ENCODE measurements around the gene MCF2L. TPM values are rescaled to one million over a fixed set of nuclear protein-coding genes. Genes with fewer than 3 reads are reported as not detected.
A peak's percentile ranks its signal among the peaks of the same experiment; 100 is the strongest.

The MCF2L gene
- total RNA-seq, 3 donors from 2014 or later = 33.4 to 77.3 (median 38.6) TPM

DNA sequence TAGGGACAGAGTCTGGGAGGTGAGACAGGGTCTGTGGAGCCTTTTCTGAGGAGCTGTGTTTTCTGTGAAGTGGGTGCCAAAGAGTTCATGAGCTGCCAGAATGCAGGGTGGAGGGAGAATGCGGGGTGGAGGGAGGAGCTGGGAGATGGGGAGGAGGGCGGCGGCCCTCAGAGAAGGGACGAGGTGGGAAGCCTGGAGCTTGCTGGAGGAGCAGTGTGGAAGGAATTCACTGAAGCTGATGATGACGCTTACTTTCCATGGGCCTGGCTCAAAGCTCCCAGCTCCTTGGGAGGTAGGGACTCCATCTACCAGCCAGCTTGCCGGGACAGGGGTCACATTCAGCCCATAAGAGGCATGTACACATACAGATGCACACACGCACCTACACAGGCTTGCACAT lies 62.5 kb downstream of the MCF2L start:
- H3K4me1 ChIP-seq = no peaks in the 10 kb centered on the region
- H3K4me3 ChIP-seq = no peak overlapping the region
- H3K27me3 ChIP-seq = no peaks in the 10 kb centered on the region
- intact Hi-C loops (cut with DNase I; ENCODE audit: low total_unique reads) = no loop called here
- TF ChIP-seq, protein P1, sequence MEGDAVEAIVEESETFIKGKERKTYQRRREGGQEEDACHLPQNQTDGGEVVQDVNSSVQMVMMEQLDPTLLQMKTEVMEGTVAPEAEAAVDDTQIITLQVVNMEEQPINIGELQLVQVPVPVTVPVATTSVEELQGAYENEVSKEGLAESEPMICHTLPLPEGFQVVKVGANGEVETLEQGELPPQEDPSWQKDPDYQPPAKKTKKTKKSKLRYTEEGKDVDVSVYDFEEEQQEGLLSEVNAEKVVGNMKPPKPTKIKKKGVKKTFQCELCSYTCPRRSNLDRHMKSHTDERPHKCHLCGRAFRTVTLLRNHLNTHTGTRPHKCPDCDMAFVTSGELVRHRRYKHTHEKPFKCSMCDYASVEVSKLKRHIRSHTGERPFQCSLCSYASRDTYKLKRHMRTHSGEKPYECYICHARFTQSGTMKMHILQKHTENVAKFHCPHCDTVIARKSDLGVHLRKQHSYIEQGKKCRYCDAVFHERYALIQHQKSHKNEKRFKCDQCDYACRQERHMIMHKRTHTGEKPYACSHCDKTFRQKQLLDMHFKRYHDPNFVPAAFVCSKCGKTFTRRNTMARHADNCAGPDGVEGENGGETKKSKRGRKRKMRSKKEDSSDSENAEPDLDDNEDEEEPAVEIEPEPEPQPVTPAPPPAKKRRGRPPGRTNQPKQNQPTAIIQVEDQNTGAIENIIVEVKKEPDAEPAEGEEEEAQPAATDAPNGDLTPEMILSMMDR (IDR thresholded peaks at IDR 0.05) = no peak
- TF ChIP-seq POLR2AphosphoS5 (IDR thresholded peaks at IDR 0.05) = no peak
- TF ChIP-seq POLR2A (IDR thresholded peaks at IDR 0.05) = no peak
- no peaks in the 10 kb centered on the region for H3K9me3 ChIP-seq
- no peaks in the 10 kb centered on the region for H3K36me3 ChIP-seq
- no peak overlapping the region for H3K27ac ChIP-seq
- DNase-seq (ENCODE audit: low spot score in 2 of 2) = no peak

GRCh38 chr13:113032291-113032690 lies 63.3 kb downstream of the MCF2L start:
- intact Hi-C loops (cut with DNase I; ENCODE audit: low total_unique reads) = no loop called here
- no peak for DNase-seq (ENCODE audit: low spot score in 2 of 2)

GRCh38 chr13:113033054-113033850 lies 64.2 kb downstream of the MCF2L start:
- TF ChIP-seq POLR2A (IDR thresholded peaks at IDR 0.05) (no peak), POLR2AphosphoS5 (IDR thresholded peaks at IDR 0.05) (no peak)
- TF ChIP-seq, protein P1 (IDR thresholded peaks at IDR 0.05) = no peak

More at GRCh38 chr13:113032291-113032690, 63.3 kb downstream of the MCF2L start:
- Histone ChIP-seq H3K4me3 (no peak overlapping the region), H3K4me1 (no peaks in the 10 kb centered on the region), H3K36me3 (no peaks in the 10 kb centered on the region), H3K9me3 (no peaks in the 10 kb centered on the region), H3K27me3 (no peaks in the 10 kb centered on the region), H3K27ac (no peak overlapping the region)
- TF ChIP-seq POLR2A (IDR thresholded peaks at IDR 0.05) (no peak), POLR2AphosphoS5 (IDR thresholded peaks at IDR 0.05) (no peak)
- TF ChIP-seq, protein P1 (IDR thresholded peaks at IDR 0.05) = no peak

GRCh38 chr13:113034451-113035212 lies 65.6 kb downstream of the MCF2L start:
- H3K4me3 ChIP-seq = no peak overlapping the region
- H3K27ac ChIP-seq = no peak overlapping the region
- intact Hi-C loops (cut with DNase I; ENCODE audit: low total_unique reads) = no loop called here
- DNase-seq (ENCODE audit: low spot score in 2 of 2) = no peak
- no peaks in the 10 kb centered on the region for H3K4me1 ChIP-seq
- no peaks in the 10 kb centered on the region for H3K36me3 ChIP-seq
- TF ChIP-seq, protein P1 (IDR thresholded peaks at IDR 0.05) = peak; percentile 57 to 71 (median 60)
- no peak for TF ChIP-seq POLR2AphosphoS5 (IDR thresholded peaks at IDR 0.05)
- no peaks in the 10 kb centered on the region for H3K27me3 ChIP-seq
- H3K9me3 ChIP-seq = no peaks in the 10 kb centered on the region

More at GRCh38 chr13:113033054-113033850, 64.2 kb downstream of the MCF2L start:
- Histone ChIP-seq H3K27me3 (no peaks in the 10 kb centered on the region), H3K27ac (no peak overlapping the region), H3K36me3 (no peaks in the 10 kb centered on the region), H3K9me3 (no peaks in the 10 kb centered on the region), H3K4me1 (no peaks in the 10 kb centered on the region), H3K4me3 (no peak overlapping the region)
- intact Hi-C loops (cut with DNase I; ENCODE audit: low total_unique reads) = no loop called here
- DNase-seq (ENCODE audit: low spot score in 2 of 2) = no peak

All from breast epithelium (tissue), 4 donors.